Stimulated activated CD4-positive, alpha-beta T cell treated with anti-CD3 and anti-CD28 coated beads, Interleukin-4, amount 100 ng/mL, for 24 hours (primary cell): ENCODE results near the gene P2RX1.

Source experiments
- DNase-seq: peaks from one replicate; pipeline ENCODE4 v3.0.0-alpha.2; 2020

The P2RX1 gene

GRCh38 chr17:3903051-3903825, 13.0 kb downstream of the P2RX1 start:
- no peak for DNase-seq

DNA sequence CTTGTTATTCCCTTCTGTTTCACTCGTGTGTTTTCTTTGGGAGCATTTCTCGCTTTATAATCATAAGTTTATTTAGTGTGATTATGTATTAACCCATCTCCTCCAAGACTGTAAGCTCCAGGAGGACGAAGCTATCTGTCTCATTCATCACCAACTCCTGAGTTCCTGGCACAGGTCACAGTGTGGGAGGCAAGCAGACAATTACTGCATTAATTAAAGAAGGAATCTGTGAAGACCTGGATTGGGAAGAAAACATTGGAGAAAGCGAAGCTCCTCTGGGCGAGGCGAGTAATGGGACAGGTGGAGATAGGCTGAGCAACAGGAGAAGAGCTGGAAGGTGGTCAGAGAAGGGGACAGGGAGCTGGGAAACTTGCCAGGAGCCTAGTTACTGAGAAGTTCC, 15.6 kb downstream of the P2RX1 start:
- DNase-seq = no peak

DNA sequence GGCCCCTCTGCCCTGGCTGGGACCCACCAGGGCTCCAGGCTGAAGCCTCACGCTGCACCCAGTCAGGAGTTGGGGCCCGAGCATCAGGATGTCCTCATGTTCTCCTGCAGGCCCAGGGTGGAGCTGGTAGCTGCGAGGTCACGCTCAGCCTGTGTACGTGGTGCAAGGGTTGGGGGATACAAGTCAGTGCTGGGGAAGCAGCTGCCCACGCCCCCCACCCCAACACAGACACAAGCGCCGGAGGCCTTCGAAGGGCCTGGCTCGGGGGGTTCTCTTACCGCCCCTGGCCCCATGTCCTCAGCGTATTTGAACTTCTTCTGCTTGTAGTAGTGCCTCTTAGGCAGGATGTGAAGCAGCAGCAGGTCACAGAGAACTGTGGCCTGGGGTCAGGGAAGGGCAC, 18.5 kb downstream of the P2RX1 start:
- DNase-seq = no peak

- DNase-seq = no peak
Observed at GRCh38 chr17:3896968-3897235, 19.4 kb downstream of the P2RX1 start.

DNA sequence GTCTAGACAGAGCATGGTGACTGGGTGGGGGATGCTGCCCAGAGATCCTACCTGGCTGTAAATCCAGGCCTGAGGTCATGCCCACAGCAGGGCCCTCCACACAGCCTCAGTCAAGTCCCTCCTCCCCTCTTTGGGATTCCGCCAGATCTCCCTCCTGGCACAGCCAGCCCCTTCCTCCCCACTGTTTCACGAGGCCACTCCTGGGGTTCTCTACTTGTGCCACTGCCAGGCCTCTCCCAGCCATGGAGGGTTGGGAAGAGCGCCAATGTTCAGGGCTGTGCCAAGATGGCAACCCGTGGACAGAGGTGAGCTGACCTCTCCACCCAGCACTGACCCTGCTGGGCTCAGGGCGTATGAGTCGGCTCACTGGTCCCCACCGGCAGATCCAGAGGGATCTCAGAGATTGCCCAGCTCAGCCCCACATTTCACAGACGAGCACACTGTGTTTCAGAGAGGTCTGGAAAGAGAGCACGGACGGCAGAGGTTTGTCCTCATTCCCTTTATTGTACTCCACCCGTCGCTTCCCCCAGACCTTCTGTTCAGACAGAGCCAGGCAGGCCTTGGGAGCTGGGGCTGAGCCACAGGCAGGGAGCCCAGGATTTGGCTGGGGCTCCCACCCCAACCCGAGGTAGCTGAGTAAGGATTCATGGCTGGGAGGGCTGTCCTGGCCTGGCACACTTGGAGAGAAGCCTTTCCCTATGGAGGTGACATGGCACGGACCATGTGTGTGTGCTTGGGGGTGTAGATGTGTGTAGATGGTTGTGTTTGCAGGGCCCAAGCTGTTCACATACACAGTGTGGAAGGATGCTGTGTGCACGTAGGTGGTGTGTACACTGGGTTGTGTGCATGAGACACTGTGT, 19.9 kb downstream of the P2RX1 start:
- no peak for DNase-seq

DNA sequence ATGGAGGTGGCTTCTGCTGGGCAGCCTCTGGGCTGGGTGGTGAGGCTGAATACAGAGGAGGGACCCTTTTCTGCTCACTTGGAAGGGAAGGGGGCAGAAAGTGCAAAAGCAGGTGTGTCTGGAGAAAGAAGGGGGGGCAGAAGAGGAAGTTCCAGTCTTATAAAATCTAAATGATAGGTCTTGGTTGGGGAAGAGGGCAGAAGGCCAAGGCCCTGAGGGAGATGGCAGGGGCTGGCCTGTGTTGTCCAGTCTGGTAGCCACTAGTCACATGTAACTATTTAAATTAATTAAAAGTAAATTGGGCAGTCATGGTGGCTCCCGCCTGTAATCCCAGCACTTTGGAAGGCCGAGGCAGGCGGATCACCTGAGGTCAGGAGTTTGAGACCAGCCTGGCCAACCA, 20.9 kb downstream of the P2RX1 start:
- no peak for DNase-seq

DNA sequence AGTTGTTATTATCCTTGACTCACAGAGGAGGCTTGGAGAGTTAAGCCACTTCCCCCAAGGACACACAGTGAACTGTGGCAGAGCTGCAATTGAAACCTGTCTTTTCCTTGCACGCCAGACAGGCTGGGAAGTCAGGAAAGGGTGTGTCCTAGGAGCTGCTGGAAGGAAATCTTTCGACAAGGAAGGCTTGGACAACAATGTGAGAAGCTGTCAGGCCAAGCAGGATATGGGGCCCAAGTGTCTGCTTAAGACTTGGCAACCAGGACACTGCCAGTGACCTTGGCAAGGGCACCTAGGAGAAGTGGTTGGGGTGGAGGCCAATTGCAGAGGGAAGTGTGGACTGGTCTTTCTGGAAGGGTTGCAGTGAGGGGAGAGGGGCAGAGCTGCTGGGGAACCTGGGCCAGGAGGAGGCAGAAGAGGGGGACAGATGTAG, 21.3 kb downstream of the P2RX1 start:
- no peak for DNase-seq

GRCh38 chr17:3894188-3894587, 22.1 kb downstream of the P2RX1 start:
- DNase-seq = no peak

DNA sequence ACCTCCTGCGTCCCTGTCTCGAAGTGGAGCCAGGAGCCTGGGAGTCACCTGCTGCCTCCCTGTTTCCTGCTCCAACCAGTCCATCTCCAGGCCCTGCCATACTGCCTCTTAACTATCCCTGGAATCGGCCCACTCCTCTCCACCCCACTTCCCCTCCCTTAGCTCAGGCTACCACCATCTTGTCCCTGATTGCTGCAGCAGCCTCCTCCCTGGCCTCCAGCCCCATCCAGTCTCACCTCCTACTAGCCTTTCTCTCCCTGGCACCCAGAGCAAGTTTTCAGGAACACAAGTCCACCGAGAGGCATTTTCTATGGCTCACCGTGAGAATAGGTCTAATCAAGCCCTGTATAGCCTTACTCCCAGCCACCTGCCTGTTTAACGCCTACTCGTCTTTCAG, 22.5 kb downstream of the P2RX1 start:
- no peak for DNase-seq

- DNase-seq = peak; percentile 88
Observed at GRCh38 chr17:3893003-3893719, 23.1 kb downstream of the P2RX1 start, which contains the start of gene CAMKK1. Gene CAMKK1, minus strand, starts transcription at chr17:3893053. Its CDS starts 7,366 bp downstream, at chr17:3885687.

GRCh38 chr17:3892095-3892998, 23.9 kb downstream of the P2RX1 start:
- peak; percentile 61 for DNase-seq

- DNase-seq = no peak
Observed at GRCh38 chr17:3891626-3892094, 24.6 kb downstream of the P2RX1 start.

DNA sequence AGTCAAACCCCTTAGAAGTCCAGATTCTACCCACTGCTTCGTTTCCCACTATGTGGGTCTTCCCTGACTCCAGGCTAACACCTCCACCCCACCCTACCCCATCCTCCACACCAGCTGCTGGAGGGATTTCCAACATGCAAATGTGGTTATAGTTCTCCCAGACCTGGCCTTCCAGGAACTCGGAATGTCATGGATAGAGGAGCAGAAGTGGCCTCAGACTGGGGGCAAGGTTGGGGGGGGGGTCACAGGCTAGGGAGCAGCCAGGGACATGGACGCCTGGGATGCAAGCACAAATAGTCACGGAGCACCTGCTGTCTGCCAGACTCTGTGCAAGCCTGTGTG, 25.4 kb downstream of the P2RX1 start:
- no peak for DNase-seq

DNA sequence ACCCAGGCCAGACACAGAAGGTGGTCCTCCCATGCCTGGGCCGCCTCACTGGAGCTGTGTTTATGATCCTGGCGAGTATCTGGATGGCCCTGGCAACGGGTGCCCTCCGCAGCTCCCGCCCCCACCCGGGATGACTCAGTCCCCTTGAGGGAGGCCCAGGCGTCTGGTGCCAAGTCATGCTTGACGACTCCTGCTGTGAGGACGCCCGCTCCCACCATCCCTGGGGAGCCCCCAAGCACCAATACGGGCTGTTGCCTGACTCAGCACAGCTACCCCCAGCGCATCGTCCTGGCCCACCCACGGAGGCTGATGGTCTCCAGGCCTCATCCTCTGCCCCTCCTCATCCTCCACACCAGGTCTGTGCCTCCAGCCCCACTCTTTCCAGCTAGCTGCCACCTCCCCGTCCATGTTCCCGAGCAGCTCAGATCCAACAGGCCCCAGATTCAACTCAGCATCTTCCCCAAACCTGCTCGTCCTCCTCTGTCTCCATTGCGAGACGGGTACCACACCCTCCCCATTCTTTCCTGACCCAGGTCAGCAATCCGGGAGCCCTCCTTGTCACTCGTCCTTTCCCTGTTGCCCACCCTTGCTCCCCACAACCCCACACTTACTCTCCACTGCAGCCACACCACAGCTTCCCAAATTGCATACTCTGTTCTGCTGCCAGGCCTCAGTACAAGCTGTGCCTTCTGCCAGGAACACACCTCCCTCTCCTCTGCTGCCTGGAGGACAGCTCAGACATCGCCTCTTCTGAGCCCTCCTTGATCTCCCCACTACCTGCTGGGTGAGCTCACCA, 26.0 kb downstream of the P2RX1 start:
- DNase-seq = peak; percentile 26

DNA sequence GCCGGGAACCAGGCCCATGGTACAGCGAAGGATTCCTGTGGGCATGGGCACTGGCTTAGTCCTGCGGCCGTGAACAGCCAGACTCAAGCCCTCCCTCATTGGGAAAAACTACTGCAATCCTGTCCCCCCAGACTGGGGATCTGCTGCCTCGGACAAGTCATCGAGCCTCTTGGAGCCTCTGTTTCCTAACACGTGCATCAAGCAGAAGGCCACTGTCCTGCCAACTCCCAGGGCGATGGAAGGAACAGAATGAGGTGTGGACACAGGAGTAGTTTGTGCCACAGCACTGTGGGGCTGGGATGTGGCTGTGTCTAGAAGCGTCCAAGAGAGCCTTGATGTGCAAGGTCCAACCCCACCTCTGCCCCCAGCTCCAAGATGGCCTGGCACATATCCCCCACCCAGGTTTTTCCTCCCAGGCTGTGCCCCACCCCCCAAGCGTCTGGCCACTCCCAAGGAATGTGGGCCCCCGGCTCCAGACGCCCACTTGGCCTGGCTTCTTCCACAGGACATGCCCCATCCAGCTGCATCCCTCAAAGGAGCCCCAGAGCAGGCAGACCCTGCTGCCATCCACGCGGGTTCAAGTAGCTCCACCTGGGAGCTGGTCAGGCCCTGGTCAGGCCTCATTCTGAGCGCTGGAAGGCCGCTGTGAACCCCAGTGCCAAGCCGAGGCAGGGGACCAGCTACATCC, 26.8 kb downstream of the P2RX1 start:
- no peak for DNase-seq

DNA sequence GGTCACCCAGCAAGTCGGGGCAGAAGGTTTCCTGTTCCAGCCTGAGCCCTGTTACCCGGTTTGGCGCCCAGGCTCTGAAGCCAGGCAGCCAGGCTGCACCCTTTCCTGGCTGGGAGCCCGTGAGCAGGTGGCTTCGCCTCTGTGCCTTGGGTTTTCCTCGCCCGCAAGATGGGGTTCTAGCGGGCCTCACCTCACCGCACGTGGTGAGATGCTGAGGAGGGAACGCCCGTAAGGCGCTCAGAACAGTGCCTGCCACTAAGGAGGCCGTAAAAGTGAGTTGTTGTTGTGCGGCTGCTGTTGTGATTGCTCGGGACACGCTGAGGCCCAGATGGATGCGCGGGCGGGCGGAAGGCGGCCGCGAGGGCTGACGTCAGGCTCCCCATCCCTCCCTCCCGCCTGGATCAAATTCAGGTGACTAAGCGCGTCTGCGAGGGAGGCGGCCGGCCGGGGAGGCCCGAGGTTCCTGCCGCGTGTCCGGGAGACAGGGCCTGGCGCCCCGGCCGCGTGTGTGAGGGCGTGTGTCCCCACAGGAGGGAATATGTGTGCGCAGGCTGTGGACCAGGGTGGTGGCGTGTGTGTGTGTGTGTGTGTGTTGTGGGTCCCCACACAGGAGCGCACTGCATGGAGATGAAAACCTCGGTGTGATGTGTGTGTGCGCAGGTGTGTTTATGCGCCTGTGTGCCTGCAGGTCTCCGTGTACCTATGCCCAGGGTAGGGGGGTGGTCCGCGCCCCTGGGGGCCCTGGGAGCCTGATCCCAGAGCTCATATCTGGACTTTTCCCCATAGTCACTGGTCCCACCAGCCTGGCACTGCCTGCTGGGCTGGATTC, 27.7 kb downstream of the P2RX1 start:
- no peak for DNase-seq

GRCh38 chr17:3887804-3888203, 28.5 kb downstream of the P2RX1 start:
- DNase-seq = no peak

DNA sequence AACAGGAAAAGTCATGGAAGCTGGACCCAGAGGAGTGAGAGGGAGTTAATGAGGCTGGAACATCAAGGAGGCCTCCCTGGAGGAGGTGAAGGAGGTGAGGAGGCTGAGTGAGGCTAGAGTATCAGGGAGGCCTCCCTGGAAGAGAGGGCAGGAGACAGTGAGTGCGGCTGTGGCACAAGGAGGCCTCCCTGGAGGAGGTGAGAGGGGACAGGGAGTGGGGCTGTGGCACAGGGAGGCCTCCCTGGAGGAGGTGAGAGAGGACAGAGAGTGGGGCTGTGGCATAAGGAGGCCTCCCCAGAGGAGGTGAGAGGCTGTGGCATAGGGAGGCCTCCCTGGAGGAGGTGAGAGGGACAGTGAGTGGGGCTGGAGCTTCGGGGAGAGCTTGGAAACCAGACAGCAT, 28.9 kb downstream of the P2RX1 start:
- no peak for DNase-seq

- DNase-seq = no peak
Observed at GRCh38 chr17:3886776-3887175, 29.5 kb downstream of the P2RX1 start.

- no peak for DNase-seq
Observed at GRCh38 chr17:3885970-3886369, 30.3 kb downstream of the P2RX1 start.
